HepG2 (cell line): ENCODE results near the gene PPP1R9B. TPM values are rescaled to one million over a fixed set of nuclear protein-coding genes. Genes with fewer than 3 reads are reported as not detected.

ENCODE experiments used
- ASH2L ChIP-seq: fragments of 300-600, 200-600 bp; sonication (generic); IDR thresholded peaks from 2 replicates; pipeline ENCODE4 v1.7.0; 2017; ENCODE audit warnings: low read depth, mild to moderate bottlenecking, moderate library complexity, mixed read lengths, low read length; ENCODE audit not compliant: insufficient read length
- ATRX ChIP-seq: sonication (generic); formaldehyde crosslinking; IDR thresholded peaks from 2 replicates; pipeline ENCODE4 v1.4.0; 2020; ENCODE audit warnings: missing genetic modification reagents, borderline replicate concordance
- CBX1 ChIP-seq: IDR thresholded peaks from one replicate; pipeline ENCODE4 v1.6.1; 2016; ENCODE audit warnings: antibody characterized with exemption, low read depth
- CHD4 ChIP-seq: fragments of 200-600 bp; sonication (generic); IDR thresholded peaks from 2 replicates; pipeline ENCODE4 v1.7.0; 2017; ENCODE audit warnings: mild to moderate bottlenecking, low read length, borderline replicate concordance
- NCOA1 ChIP-seq: sonication (generic); formaldehyde crosslinking; IDR thresholded peaks from 2 replicates; pipeline ENCODE4 v1.9.0; 2021; ENCODE audit warnings: missing genetic modification reagents
- NFIC ChIP-seq: IDR thresholded peaks from 2 replicates; pipeline ENCODE4 v1.6.1; 2012; ENCODE audit warnings: mild to moderate bottlenecking, low read length, inconsistent platforms
- NFKB2 ChIP-seq: sonication (generic); formaldehyde crosslinking; IDR thresholded peaks from 2 replicates; pipeline ENCODE4 v1.4.0; 2020; ENCODE audit warnings: missing genetic modification reagents, borderline replicate concordance
- NONO ChIP-seq, 2 experiments: fragments of 450-650 bp in 1 of 2; sonication (generic) in 1 of 2; formaldehyde crosslinking in 1 of 2; IDR thresholded peaks in 1 of 2; conservative IDR thresholded peaks in 1 of 2; 2 replicates each; pipeline versions ENCODE4 v1.6.1 to v1.8.0; 2017 to 2022; ENCODE audit warnings: mild to moderate bottlenecking in 1 of 2, missing genetic modification reagents in 1 of 2, moderate library complexity in 1 of 2
- NR2C2 ChIP-seq: sonication (generic); formaldehyde crosslinking; IDR thresholded peaks from 2 replicates; pipeline ENCODE4 v1.4.0; 2020; ENCODE audit warnings: missing genetic modification reagents, mild to moderate bottlenecking, moderate library complexity, borderline replicate concordance
- PHF20 ChIP-seq: sonication (generic); formaldehyde crosslinking; IDR thresholded peaks from 2 replicates; pipeline ENCODE4 v1.5.0; 2020; ENCODE audit warnings: mild to moderate bottlenecking, missing genetic modification reagents
- PITX1 ChIP-seq: sonication (generic); formaldehyde crosslinking; IDR thresholded peaks from 2 replicates; pipeline ENCODE4 v1.5.1; 2020; ENCODE audit warnings: mild to moderate bottlenecking, missing genetic modification reagents
- SALL2 ChIP-seq: sonication (generic); formaldehyde crosslinking; IDR thresholded peaks from 2 replicates; pipeline ENCODE4 v1.8.1; 2023; ENCODE audit warnings: mild to moderate bottlenecking, missing genetic modification reagents, inconsistent platforms
- SCMH1 ChIP-seq: sonication (generic); formaldehyde crosslinking; IDR thresholded peaks from 2 replicates; pipeline ENCODE4 v1.9.0; 2021; ENCODE audit warnings: missing genetic modification reagents, mild to moderate bottlenecking, borderline replicate concordance
- SMC3 ChIP-seq: IDR thresholded peaks from 2 replicates; pipeline ENCODE4 v1.6.1; 2011; ENCODE audit warnings: low read length, improper control_type of control experiment
- TEAD3 ChIP-seq: optimal IDR thresholded peaks from 2 replicates; pipeline ENCODE3; 2016; ENCODE audit warnings: borderline replicate concordance
- U2AF2 ChIP-seq: fragments of 200-400 bp; formaldehyde crosslinking; IDR thresholded peaks from 2 replicates; pipeline ENCODE4 v1.6.1; 2017; ENCODE audit warnings: low read depth, mild to moderate bottlenecking, low read length
- ZBTB21 ChIP-seq: sonication (generic); formaldehyde crosslinking; IDR thresholded peaks from 2 replicates; pipeline ENCODE4 v1.4.0; 2020; ENCODE audit warnings: missing genetic modification reagents
- ZFAT ChIP-seq: sonication (generic); formaldehyde crosslinking; conservative IDR thresholded peaks from 2 replicates; pipeline ENCODE4 v1.8.1; 2023; ENCODE audit warnings: missing genetic modification reagents, inconsistent platforms
- ZNF121 ChIP-seq: sonication (generic); formaldehyde crosslinking; IDR thresholded peaks from 2 replicates; pipeline ENCODE4 v1.5.0; 2020; ENCODE audit warnings: mild to moderate bottlenecking, missing genetic modification reagents
- ZNF205 ChIP-seq: IDR thresholded peaks from 2 replicates; pipeline ENCODE4 v1.6.1; 2018; ENCODE audit warnings: missing biosample characterization, missing genetic modification reagents
- ZNF350 ChIP-seq: sonication (generic); formaldehyde crosslinking; IDR thresholded peaks from 2 replicates; pipeline ENCODE4 v1.4.0; 2020; ENCODE audit warnings: mild to moderate bottlenecking, low read depth, missing genetic modification reagents, borderline replicate concordance
- ZNF354B ChIP-seq: sonication (generic); formaldehyde crosslinking; IDR thresholded peaks from 2 replicates; pipeline ENCODE4 v1.8.0; 2022; ENCODE audit warnings: mild to moderate bottlenecking, missing genetic modification reagents
- ZSCAN12 ChIP-seq: sonication (generic); formaldehyde crosslinking; IDR thresholded peaks from 2 replicates; pipeline ENCODE4 v1.9.0; 2021; ENCODE audit warnings: mild to moderate bottlenecking, missing genetic modification reagents
- ZSCAN30 ChIP-seq: sonication (generic); formaldehyde crosslinking; IDR thresholded peaks from 2 replicates; pipeline ENCODE4 v1.5.0; 2020; ENCODE audit warnings: mild to moderate bottlenecking, missing genetic modification reagents
- polyA plus RNA-seq, 8 experiments: library from polyadenylated mRNA; depleted of rRNA in 3 of 8; stranded (reverse) in 7 of 8; unstranded in 1 of 8; fragments of >200 nt; fragmentation: Illumina TruSeq in 4 of 8; extraction: Trizol in 4 of 8; gene quantifications; 2 replicates each; pipeline versions ENCODE4 v1.2.1 to v1.2.3, GENCODE V29; 2011 to 2016; ENCODE audit warnings: low read depth in 4 of 8, missing spikeins in 1 of 8, mixed read lengths in 1 of 8; ENCODE audit not compliant: insufficient read depth in 1 of 8
- total RNA-seq, 5 experiments: library from RNA; depleted of rRNA; stranded (reverse); fragments of >200 nt; fragmentation: Illumina TruSeq; extraction: Trizol; gene quantifications; 2 replicates each; pipeline ENCODE4 v1.2.3, GENCODE V29; 2016; ENCODE audit warnings: low read depth in 1 of 5
- TF ChIP-seq, protein P1 (sequence below): sonication (generic); formaldehyde crosslinking; IDR thresholded peaks from 2 replicates; pipeline ENCODE4 v1.4.0; 2020; ENCODE audit warnings: missing genetic modification reagents
- TF ChIP-seq, protein P2 (sequence below): sonication (generic); formaldehyde crosslinking; IDR thresholded peaks from 2 replicates; pipeline ENCODE4 v1.8.0; 2022; ENCODE audit warnings: missing genetic modification reagents, mild to moderate bottlenecking, inconsistent platforms, borderline replicate concordance
- TF ChIP-seq, protein P3 (sequence below): sonication (generic); formaldehyde crosslinking; IDR thresholded peaks from 2 replicates; pipeline ENCODE4; 2020; ENCODE audit warnings: missing genetic modification reagents, mild to moderate bottlenecking, borderline replicate concordance

PPP1R9B gene
- total and polyA plus RNA-seq, 2 of the 13 experiments (the other 11 are each of a cell fraction or from before 2014, with no cell fraction given) = 9.4 to 15.8 TPM

DNA sequence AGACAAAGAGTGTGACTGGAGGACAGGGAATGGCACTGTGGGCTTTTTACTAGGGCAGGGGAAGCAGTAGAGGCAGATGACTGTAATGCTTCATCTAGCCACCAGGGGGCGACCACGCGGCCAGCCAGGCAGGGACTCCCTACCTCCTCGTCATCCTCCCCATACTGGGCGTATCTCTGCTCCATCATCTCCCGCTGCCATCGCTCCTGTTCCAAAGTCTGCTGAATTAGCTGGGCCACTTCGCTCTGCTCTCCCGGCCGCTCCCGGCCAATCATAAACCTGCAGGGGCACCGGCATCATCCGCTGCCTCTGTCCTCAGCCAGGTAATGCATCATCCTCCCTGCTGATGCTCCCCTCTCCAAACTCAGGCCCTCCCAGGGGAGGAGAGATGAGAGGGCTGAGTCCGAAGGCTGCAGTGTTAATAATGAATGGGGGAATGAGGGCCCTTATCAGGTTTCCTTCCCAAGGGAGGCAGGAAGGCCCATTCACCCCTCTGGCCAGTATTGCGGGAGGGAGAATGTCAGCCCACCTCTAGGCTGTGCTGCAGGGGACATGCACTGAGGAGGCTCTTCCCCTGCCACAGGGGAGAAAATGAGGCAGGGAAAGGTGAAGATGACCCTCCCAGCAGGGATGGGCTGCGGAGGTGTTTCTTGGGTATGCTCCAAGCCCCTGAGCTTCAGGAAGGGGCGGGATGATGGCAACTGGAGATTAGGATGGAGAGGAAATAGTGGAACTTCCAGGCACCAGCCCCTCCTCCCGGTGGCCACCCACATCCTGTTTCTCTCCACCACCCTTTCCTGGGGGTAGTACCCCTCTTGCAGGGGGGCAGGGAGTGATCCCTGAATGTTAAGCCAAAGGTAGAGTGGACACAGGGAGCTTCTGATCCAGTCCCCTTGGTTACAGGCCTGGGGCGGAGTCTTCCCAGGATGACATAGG is 10.3 kb downstream of the PPP1R9B start (continued):
- TF ChIP-seq U2AF2 (no peak), ZNF350 (CRISPR knock-in tag) (peak; percentile 46; the same call in 1 of the 2 replicates), CHD4 (no peak), ZSCAN30 (CRISPR knock-in tag) (no peak), PITX1 (CRISPR knock-in tag) (no peak), TEAD3 (peak; percentile 54), ASH2L (peak; percentile 26), NR2C2 (CRISPR knock-in tag) (no peak), ATRX (no peak), ZFAT (no peak), NFIC (no peak), ZBTB21 (CRISPR knock-in tag) (no peak), ZNF354B (no peak), NONO (IDR thresholded peaks at IDR 0.05) (no peak), NONO (CRISPR knock-in tag; conservative IDR thresholded peaks at IDR 0.05) (no peak), NCOA1 (no peak), PHF20 (no peak), ZSCAN12 (CRISPR knock-in tag) (no peak), SCMH1 (no peak), CBX1 (no peak), NFKB2 (0 out of 2 replicates have a peak, but pooled peaks have one; percentile 22), ZNF205 (no peak), SALL2 (CRISPR knock-in tag) (peak; percentile 61; the same call in 1 of the 2 replicates), SMC3 (peak; percentile 87), ZNF121 (CRISPR knock-in tag) (no peak)
- TF ChIP-seq, protein P1, sequence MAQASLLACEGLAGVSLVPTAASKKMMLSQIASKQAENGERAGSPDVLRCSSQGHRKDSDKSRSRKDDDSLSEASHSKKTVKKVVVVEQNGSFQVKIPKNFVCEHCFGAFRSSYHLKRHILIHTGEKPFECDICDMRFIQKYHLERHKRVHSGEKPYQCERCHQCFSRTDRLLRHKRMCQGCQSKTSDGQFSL (CRISPR knock-in tag) = no peak
- TF ChIP-seq, protein P2, sequence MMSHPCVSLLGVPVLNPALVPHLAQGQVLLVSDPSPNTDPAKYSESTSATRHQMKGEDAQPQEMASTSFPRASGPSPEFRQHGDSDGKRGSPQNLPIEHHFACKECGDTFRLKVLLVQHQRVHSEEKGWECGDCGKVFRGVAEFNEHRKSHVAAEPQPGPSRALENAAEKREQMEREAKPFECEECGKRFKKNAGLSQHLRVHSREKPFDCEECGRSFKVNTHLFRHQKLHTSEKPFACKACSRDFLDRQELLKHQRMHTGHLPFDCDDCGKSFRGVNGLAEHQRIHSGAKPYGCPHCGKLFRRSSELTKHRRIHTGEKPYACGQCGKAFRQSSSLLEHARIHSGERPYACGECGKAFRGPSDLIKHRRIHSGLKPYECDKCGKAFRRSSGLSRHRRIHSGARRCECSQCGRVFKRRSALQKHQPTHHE (CRISPR knock-in tag) = no peak
- TF ChIP-seq, protein P3, sequence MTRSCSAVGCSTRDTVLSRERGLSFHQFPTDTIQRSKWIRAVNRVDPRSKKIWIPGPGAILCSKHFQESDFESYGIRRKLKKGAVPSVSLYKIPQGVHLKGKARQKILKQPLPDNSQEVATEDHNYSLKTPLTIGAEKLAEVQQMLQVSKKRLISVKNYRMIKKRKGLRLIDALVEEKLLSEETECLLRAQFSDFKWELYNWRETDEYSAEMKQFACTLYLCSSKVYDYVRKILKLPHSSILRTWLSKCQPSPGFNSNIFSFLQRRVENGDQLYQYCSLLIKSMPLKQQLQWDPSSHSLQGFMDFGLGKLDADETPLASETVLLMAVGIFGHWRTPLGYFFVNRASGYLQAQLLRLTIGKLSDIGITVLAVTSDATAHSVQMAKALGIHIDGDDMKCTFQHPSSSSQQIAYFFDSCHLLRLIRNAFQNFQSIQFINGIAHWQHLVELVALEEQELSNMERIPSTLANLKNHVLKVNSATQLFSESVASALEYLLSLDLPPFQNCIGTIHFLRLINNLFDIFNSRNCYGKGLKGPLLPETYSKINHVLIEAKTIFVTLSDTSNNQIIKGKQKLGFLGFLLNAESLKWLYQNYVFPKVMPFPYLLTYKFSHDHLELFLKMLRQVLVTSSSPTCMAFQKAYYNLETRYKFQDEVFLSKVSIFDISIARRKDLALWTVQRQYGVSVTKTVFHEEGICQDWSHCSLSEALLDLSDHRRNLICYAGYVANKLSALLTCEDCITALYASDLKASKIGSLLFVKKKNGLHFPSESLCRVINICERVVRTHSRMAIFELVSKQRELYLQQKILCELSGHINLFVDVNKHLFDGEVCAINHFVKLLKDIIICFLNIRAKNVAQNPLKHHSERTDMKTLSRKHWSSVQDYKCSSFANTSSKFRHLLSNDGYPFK (CRISPR knock-in tag) = no peak
